Choroid plexus epithelial cell (primary cell): ENCODE measurements around the gene LTA.

Source experiments
- DNase-seq: peaks from one replicate; pipeline ENCODE4 v3.0.0-alpha.2; 2010; ENCODE audit warnings: low read depth
- H3K4me3 ChIP-seq: 2 replicates; pipeline ENCODE4 v1.5.1; 2011; ENCODE audit warnings: low read depth, mild to moderate bottlenecking, control low read depth, low read length, moderate library complexity
- CTCF ChIP-seq: conservative IDR thresholded peaks from 2 replicates; pipeline ENCODE4 v1.5.1; 2011; ENCODE audit warnings: low read depth, mild to moderate bottlenecking, control low read depth, inconsistent platforms, low read length, moderate library complexity

The LTA gene

GRCh38 chr6:31530659-31531058, 41.4 kb upstream of the LTA start:
- no peak for DNase-seq
- H3K4me3 ChIP-seq, result no peak overlapping the region
- TF ChIP-seq CTCF, result no peak

- H3K4me3 ChIP-seq, result no peak overlapping the region
- TF ChIP-seq CTCF, result no peak
- no peak for DNase-seq
Measured at GRCh38 chr6:31531162-31531561, 40.9 kb upstream of the LTA start.

- DNase-seq, result no peak
- H3K4me3 ChIP-seq, result no peak overlapping the region
- TF ChIP-seq CTCF, result no peak
Measured at GRCh38 chr6:31531771-31532643, 40.1 kb upstream of the LTA start.

GRCh38 chr6:31532644-31533454, 39.2 kb upstream of the LTA start:
- no peak overlapping the region for H3K4me3 ChIP-seq
- DNase-seq, result no peak
- no peak for TF ChIP-seq CTCF

- TF ChIP-seq CTCF, result no peak
- no peak for DNase-seq
- no peak overlapping the region for H3K4me3 ChIP-seq
Measured at GRCh38 chr6:31533455-31533841, 38.6 kb upstream of the LTA start.

GRCh38 chr6:31534011-31534410, 38.1 kb upstream of the LTA start:
- DNase-seq, result no peak
- H3K4me3 ChIP-seq, result no peak overlapping the region
- no peak for TF ChIP-seq CTCF
